NT2/D1 (cell line): Measurements from ENCODE around the gene MMP17.

ENCODE experiments used
- DNase-seq: peaks from one replicate; pipeline ENCODE4 v3.0.0-alpha.2; 2011; ENCODE audit warnings: low read depth, low spot score
- H3K27me3 ChIP-seq: 2 replicates; pipeline ENCODE4 v1.6.0; 2011; ENCODE audit warnings: mild to moderate bottlenecking; ENCODE audit not compliant: insufficient read length, insufficient read depth
- H3K36me3 ChIP-seq: 2 replicates; pipeline ENCODE4 v1.6.1; 2011; ENCODE audit warnings: mild to moderate bottlenecking, low read length, mixed read lengths; ENCODE audit not compliant: insufficient read depth, insufficient read length
- H3K4me1 ChIP-seq: 2 replicates; pipeline ENCODE4 v1.5.1; 2011; ENCODE audit not compliant: insufficient read depth, insufficient read length
- H3K4me3 ChIP-seq: 2 replicates; pipeline ENCODE4 v1.5.1; 2011; ENCODE audit warnings: low read depth; ENCODE audit not compliant: insufficient read length
- H3K9ac ChIP-seq: 2 replicates; pipeline ENCODE4 v1.6.0; 2011; ENCODE audit warnings: low read depth; ENCODE audit not compliant: insufficient read length
- H3K9me3 ChIP-seq: 2 replicates; pipeline ENCODE4 v1.5.1; 2011; ENCODE audit warnings: mild to moderate bottlenecking, low read length; ENCODE audit not compliant: insufficient read depth
- SUZ12 ChIP-seq: IDR thresholded peaks from 2 replicates; pipeline ENCODE4 v1.6.1; 2011; ENCODE audit not compliant: insufficient read length, insufficient read depth; ENCODE audit errors: extremely low read depth
- YY1 ChIP-seq: IDR thresholded peaks from 2 replicates; pipeline ENCODE4 v1.6.1; 2011; ENCODE audit not compliant: insufficient read length, insufficient read depth
- ZNF274 ChIP-seq: IDR thresholded peaks from 2 replicates; pipeline ENCODE4 v1.6.1; 2011; ENCODE audit warnings: mild to moderate bottlenecking, low read depth, low read length

Gene MMP17

GRCh38 chr12:131863711-131864396, 35.7 kb downstream of the MMP17 start:
- no peak for TF ChIP-seq YY1
- TF ChIP-seq ZNF274, result no peak
- TF ChIP-seq SUZ12, result no peak
- no peak for DNase-seq
- H3K4me1 ChIP-seq, result peaks cover 34% of the 10 kb centered on the region

GRCh38 chr12:131864469-131864868, 36.3 kb downstream of the MMP17 start:
- TF ChIP-seq ZNF274 (no peak), YY1 (no peak), SUZ12 (no peak)
- no peaks in the 10 kb centered on the region for H3K27me3 ChIP-seq
- H3K9ac ChIP-seq, result peak overlapping the region; percentile 13

More at GRCh38 chr12:131863711-131864396, 35.7 kb downstream of the MMP17 start:
- Histone ChIP-seq H3K27me3 (no peaks in the 10 kb centered on the region), H3K4me3 (no peak overlapping the region), H3K9me3 (no peaks in the 10 kb centered on the region), H3K36me3 (no peaks in the 10 kb centered on the region), H3K9ac (peak overlapping the region; percentile 62)

GRCh38 chr12:131865180-131865875, 37.1 kb downstream of the MMP17 start:
- Histone ChIP-seq H3K9me3 (no peaks in the 10 kb centered on the region), H3K27me3 (no peaks in the 10 kb centered on the region), H3K36me3 (no peaks in the 10 kb centered on the region), H3K9ac (no peak overlapping the region), H3K4me1 (peaks cover 34% of the 10 kb centered on the region), H3K4me3 (no peak overlapping the region)
- DNase-seq, result no peak
- TF ChIP-seq ZNF274 (no peak), YY1 (no peak), SUZ12 (no peak)

More at GRCh38 chr12:131864469-131864868, 36.3 kb downstream of the MMP17 start:
- H3K4me1 ChIP-seq, result peaks cover 34% of the 10 kb centered on the region
- no peak overlapping the region for H3K4me3 ChIP-seq
- DNase-seq, result no peak
- H3K36me3 ChIP-seq, result no peaks in the 10 kb centered on the region
- no peaks in the 10 kb centered on the region for H3K9me3 ChIP-seq

- H3K4me1 ChIP-seq, result peaks cover 19% of the 10 kb centered on the region
- no peaks in the 10 kb centered on the region for H3K9me3 ChIP-seq
- DNase-seq, result no peak
- no peaks in the 10 kb centered on the region for H3K27me3 ChIP-seq
- H3K9ac ChIP-seq, result no peak overlapping the region
- H3K4me3 ChIP-seq, result no peak overlapping the region
- no peaks in the 10 kb centered on the region for H3K36me3 ChIP-seq
- no peak for TF ChIP-seq SUZ12
Measured at GRCh38 chr12:131867471-131867870, 39.3 kb downstream of the MMP17 start.

- DNase-seq, result no peak
- H3K36me3 ChIP-seq, result no peaks in the 10 kb centered on the region
- peaks cover 19% of the 10 kb centered on the region for H3K4me1 ChIP-seq
- H3K9me3 ChIP-seq, result no peaks in the 10 kb centered on the region
- H3K27me3 ChIP-seq, result no peaks in the 10 kb centered on the region
- TF ChIP-seq YY1 (no peak), SUZ12 (no peak), ZNF274 (no peak)
- H3K9ac ChIP-seq, result no peak overlapping the region
- H3K4me3 ChIP-seq, result no peak overlapping the region
Measured at GRCh38 chr12:131867891-131868675, 39.9 kb downstream of the MMP17 start.

- Histone ChIP-seq H3K4me1 (peaks cover 7% of the 10 kb centered on the region), H3K27me3 (no peaks in the 10 kb centered on the region), H3K9me3 (peaks cover 13% of the 10 kb centered on the region; the same call in 1 of the 2 replicates), H3K9ac (no peak overlapping the region), H3K36me3 (no peaks in the 10 kb centered on the region), H3K4me3 (no peak overlapping the region)
- TF ChIP-seq ZNF274 (no peak), YY1 (no peak), SUZ12 (no peak)
- no peak for DNase-seq
Measured at GRCh38 chr12:131869871-131870418, 41.8 kb downstream of the MMP17 start.
